Right lobe of liver (tissue), 6 donors: ENCODE data around the gene CNPY1. TPM values are rescaled to one million over a fixed set of nuclear protein-coding genes. Genes with fewer than 3 reads are reported as not detected.

Experiments used
- ATAC-seq, 4 donors: fragments of 200-7000 bp; cut with Tn5 transposase; one replicate each; pipeline ENCODE4 v1.9.1; 2020; ENCODE audit warnings: mild to moderate bottlenecking in 4 of 4, moderate library complexity in 4 of 4
- DNase-seq, 3 donors: peaks; one replicate each; pipeline ENCODE4 v3.0.0-alpha.2; 2020
- H3K27ac ChIP-seq, 3 donors: fragments of 200-600 bp; one replicate each; pipeline ENCODE4 v1.8.0; 2022
- H3K27me3 ChIP-seq, 2 donors: fragments of 200-600 bp; one replicate each; pipeline ENCODE4 v1.8.0; 2022
- H3K36me3 ChIP-seq, 4 donors: fragments of 200-600 bp; sonication (generic) in 1 of 4; one replicate each; pipeline versions ENCODE4 v1.5.1 to v1.8.0; 2017 to 2022; ENCODE audit warnings: control low read depth in 1 of 4
- H3K4me1 ChIP-seq, 4 donors: fragments of 200-600 bp; sonication (generic) in 1 of 4; one replicate each; pipeline versions ENCODE4 v1.5.1 to v1.8.0; 2017 to 2022; ENCODE audit warnings: control low read depth in 1 of 4
- H3K4me3 ChIP-seq, 3 donors: fragments of 200-600 bp; one replicate each; pipeline ENCODE4 v1.8.0; 2022
- H3K9me3 ChIP-seq, 4 donors: fragments of 200-600 bp; sonication (generic) in 1 of 4; one replicate each; pipeline versions ENCODE4 v1.5.1 to v1.8.0; 2017 to 2022; ENCODE audit warnings: control low read depth in 1 of 4
- CTCF ChIP-seq, 4 donors: fragments of 200-600 bp in 3 of 4; fragments of 450-650 bp in 1 of 4; IDR thresholded peaks; one replicate each; pipeline versions ENCODE4 v1.5.1 to v1.8.0; 2016 to 2022; ENCODE audit warnings: antibody characterized with exemption in 4 of 4, mild to moderate bottlenecking in 2 of 4
- POLR2A ChIP-seq: fragments of 450-650 bp; IDR thresholded peaks from one replicate; pipeline ENCODE4 v1.6.1; 2017; ENCODE audit warnings: antibody characterized with exemption, mild to moderate bottlenecking
- WGBS: methylation state at CpG from one replicate; pipeline ENCODE4 v1.1.6; 2018; ENCODE audit warnings: low coverage, low lambda C conversion rate; ENCODE audit not compliant: insufficient coverage; ENCODE audit errors: missing lambda C conversion rate; 5-methylcytosine and 5-hydroxymethylcytosine counted together
- intact Hi-C, 2 donors: fragments of 100-400 bp; cut with DNase I; formaldehyde crosslinking; loops; one replicate each; pipeline versions ENCODE4 v1.11.2 to v1.14.1; 2022
- total RNA-seq, 6 experiments: library from RNA; depleted of rRNA in 2 of 6; stranded (reverse); fragments of >200 nt in 2 of 6; fragmentation: NEBNext Ultra II Directional in 3 of 6; extraction: Animal tissue kit (Norgen Biotek cat#: 25700) in 3 of 6; gene quantifications; one replicate each; pipeline versions ENCODE4 v1.1.0 to v1.2.4, GENCODE V29; 2016 to 2023
- donor health status: DM: no; HTN: yes; CAD: no.
- donor health status: DM: no; HTN: no; CAD: no.
- donor health status: DM: no; HTN: no; CAD: no.
- donor health status: DM: no; HTN: yes; CAD: no.
- donor health status: DM: no; HTN: yes; CAD: no.

CNPY1 gene
- total RNA-seq, 6 experiments from 2014 or later: 0.19 TPM; not detected in 5

- Histone ChIP-seq H3K4me1 (peaks cover 0 to 20% (median 9%) of the 10 kb centered on the region in 4 donors), H3K27ac (no peak overlapping the region), H3K36me3 (no peaks in the 10 kb centered on the region), H3K9me3 (no peaks in the 10 kb centered on the region), H3K4me3 (no peak overlapping the region), H3K27me3 (no peaks in the 10 kb centered on the region)
- intact Hi-C loops: no loop called here
- DNase-seq: no peak
- no peak for ATAC-seq
- 97% methylated on average over 4 of the region's 10 CpGs for WGBS
- no peak for TF ChIP-seq POLR2A
- no peak for TF ChIP-seq CTCF (IDR thresholded peaks at IDR 0.05)
Measured at GRCh38 chr7:155549226-155549625, 2.9 kb upstream of the CNPY1 start.

GRCh38 chr7:155547161-155547791 is 917 bp upstream of the CNPY1 start:
- DNase-seq: peak; percentile 76 to 90 (median 90)
- intact Hi-C loops: no loop called here
- peak; percentile 90 to 91 (median 90) for ATAC-seq

GRCh38 chr7:155545348-155545747 is 1.0 kb downstream of the CNPY1 start:
- Histone ChIP-seq H3K4me1 (peaks cover 0 to 20% (median 9%) of the 10 kb centered on the region in 4 donors), H3K27me3 (no peaks in the 10 kb centered on the region), H3K27ac (no peak overlapping the region), H3K36me3 (no peaks in the 10 kb centered on the region), H3K4me3 (no peak overlapping the region), H3K9me3 (no peaks in the 10 kb centered on the region)
- intact Hi-C loops: no loop called here
- DNase-seq: no peak
- ATAC-seq: no peak
- 82% methylated on average over 6 of the region's 9 CpGs for whole genome bisulfite sequencing
- no peak for TF ChIP-seq POLR2A
- TF ChIP-seq CTCF (IDR thresholded peaks at IDR 0.05): no peak

More at GRCh38 chr7:155547161-155547791, 917 bp upstream of the CNPY1 start:
- Histone ChIP-seq H3K9me3 (no peaks in the 10 kb centered on the region), H3K27me3 (no peaks in the 10 kb centered on the region), H3K4me1 (peaks cover 0 to 20% (median 9%) of the 10 kb centered on the region in 4 donors), H3K4me3 (no peak overlapping the region), H3K27ac (peak overlapping the region; percentile 70 to 79 (median 72)), H3K36me3 (no peaks in the 10 kb centered on the region)
- TF ChIP-seq POLR2A (peak; percentile 24), CTCF (IDR thresholded peaks at IDR 0.05) (no peak)
- WGBS: 25% methylated on average over 6 of the region's 12 CpGs

GRCh38 chr7:155544485-155544884 is 1.9 kb downstream of the CNPY1 start:
- TF ChIP-seq POLR2A (no peak), CTCF (IDR thresholded peaks at IDR 0.05) (no peak)
- intact Hi-C loops: no loop called here
- ATAC-seq: no peak
- Histone ChIP-seq H3K4me1 (peaks cover 0 to 20% (median 9%) of the 10 kb centered on the region in 4 donors), H3K27me3 (no peaks in the 10 kb centered on the region), H3K4me3 (no peak overlapping the region), H3K9me3 (no peaks in the 10 kb centered on the region), H3K36me3 (no peaks in the 10 kb centered on the region), H3K27ac (no peak overlapping the region)
- no peak for DNase-seq
- no CpG with 5 or more reads among the region's 7 CpGs for WGBS
